WERI-Rb-1 (cell line): ENCODE data around the gene NCK2.

Experiments used
- DNase-seq: peaks from one replicate; pipeline ENCODE4 v3.0.0-alpha.2; 2020
- H3K27ac ChIP-seq: fragments of 250-450 bp; sonication (Bioruptor Pico); 2 replicates; pipeline ENCODE4 v1.5.1; 2020; ENCODE audit warnings: mild to moderate bottlenecking, moderate library complexity
- H3K27me3 ChIP-seq: fragments of 250-450 bp; sonication (Bioruptor Pico); 2 replicates; pipeline ENCODE4 v1.5.1; 2021; ENCODE audit warnings: mild to moderate bottlenecking, low read depth, moderate library complexity; ENCODE audit not compliant: insufficient read depth, severe bottlenecking
- H3K36me3 ChIP-seq: fragments of 250-450 bp; sonication (Bioruptor Pico); 2 replicates; pipeline ENCODE4 v1.5.1; 2020; ENCODE audit warnings: mild to moderate bottlenecking, moderate library complexity
- H3K4me3 ChIP-seq: 2 replicates; pipeline ENCODE4 v1.5.1; 2011; ENCODE audit warnings: low read depth, mild to moderate bottlenecking, control low read depth, low read length
- H3K9me3 ChIP-seq: fragments of 250-450 bp; sonication (Bioruptor Pico); 2 replicates; pipeline ENCODE4 v1.5.1; 2021; ENCODE audit warnings: mild to moderate bottlenecking, moderate library complexity; ENCODE audit not compliant: severe bottlenecking
- TF ChIP-seq, protein P1 (sequence below): IDR thresholded peaks from 2 replicates; pipeline ENCODE4 v1.5.1; 2011; ENCODE audit warnings: low read depth, mild to moderate bottlenecking, control low read depth, inconsistent platforms, low read length

Gene NCK2

DNA sequence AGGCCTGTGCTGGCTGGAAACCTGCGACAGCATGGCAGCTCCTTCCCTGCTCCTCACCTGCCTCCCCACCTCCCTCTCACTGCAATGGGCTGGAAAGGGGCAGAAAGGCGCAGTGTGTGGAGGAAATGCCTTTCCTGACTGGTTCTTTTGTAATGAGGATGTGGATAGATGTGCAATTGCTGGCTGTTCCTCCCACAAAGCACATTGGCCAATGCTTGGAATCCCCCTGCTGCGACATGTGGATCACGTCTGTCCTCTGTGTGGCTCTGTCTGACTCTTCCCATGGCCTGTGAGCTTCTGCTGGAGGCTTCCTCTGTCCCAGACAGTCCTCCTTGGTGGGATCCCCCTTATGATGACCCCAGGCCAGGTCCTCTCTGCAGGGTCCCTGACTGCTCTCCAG lies 172.5 kb downstream of the NCK2 start:
- Histone ChIP-seq H3K9me3 (peaks cover 11% of the 10 kb centered on the region), H3K27ac (no peak overlapping the region), H3K27me3 (no peaks in the 10 kb centered on the region), H3K4me3 (no peak overlapping the region), H3K36me3 (no peaks in the 10 kb centered on the region)
- TF ChIP-seq, protein P1, sequence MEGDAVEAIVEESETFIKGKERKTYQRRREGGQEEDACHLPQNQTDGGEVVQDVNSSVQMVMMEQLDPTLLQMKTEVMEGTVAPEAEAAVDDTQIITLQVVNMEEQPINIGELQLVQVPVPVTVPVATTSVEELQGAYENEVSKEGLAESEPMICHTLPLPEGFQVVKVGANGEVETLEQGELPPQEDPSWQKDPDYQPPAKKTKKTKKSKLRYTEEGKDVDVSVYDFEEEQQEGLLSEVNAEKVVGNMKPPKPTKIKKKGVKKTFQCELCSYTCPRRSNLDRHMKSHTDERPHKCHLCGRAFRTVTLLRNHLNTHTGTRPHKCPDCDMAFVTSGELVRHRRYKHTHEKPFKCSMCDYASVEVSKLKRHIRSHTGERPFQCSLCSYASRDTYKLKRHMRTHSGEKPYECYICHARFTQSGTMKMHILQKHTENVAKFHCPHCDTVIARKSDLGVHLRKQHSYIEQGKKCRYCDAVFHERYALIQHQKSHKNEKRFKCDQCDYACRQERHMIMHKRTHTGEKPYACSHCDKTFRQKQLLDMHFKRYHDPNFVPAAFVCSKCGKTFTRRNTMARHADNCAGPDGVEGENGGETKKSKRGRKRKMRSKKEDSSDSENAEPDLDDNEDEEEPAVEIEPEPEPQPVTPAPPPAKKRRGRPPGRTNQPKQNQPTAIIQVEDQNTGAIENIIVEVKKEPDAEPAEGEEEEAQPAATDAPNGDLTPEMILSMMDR = no peak
- no peak for DNase-seq

DNA sequence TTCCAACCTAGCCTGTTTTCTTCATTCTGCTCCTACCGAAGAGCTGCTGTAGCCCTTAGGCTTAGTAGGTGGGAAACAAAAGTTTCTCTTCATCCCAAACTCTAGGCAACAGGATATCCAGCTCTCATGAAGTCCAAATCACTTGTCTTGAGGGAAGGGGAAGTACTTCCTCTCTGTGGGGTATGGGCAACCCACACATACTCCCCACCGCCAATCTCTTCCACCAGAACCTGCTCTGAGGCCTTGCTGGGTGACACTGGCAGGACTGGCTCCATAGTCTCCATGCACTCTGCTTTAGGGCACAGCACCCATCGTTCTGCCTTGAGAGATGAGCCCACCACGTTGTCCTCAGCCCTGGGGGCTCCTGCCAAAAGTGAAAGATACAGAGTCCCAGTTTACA lies 173.0 kb downstream of the NCK2 start:
- Histone ChIP-seq H3K27me3 (no peaks in the 10 kb centered on the region), H3K36me3 (no peaks in the 10 kb centered on the region), H3K4me3 (no peak overlapping the region), H3K9me3 (peaks cover 11% of the 10 kb centered on the region), H3K27ac (no peak overlapping the region)
- TF ChIP-seq, protein P1 = no peak
- DNase-seq = no peak

DNA sequence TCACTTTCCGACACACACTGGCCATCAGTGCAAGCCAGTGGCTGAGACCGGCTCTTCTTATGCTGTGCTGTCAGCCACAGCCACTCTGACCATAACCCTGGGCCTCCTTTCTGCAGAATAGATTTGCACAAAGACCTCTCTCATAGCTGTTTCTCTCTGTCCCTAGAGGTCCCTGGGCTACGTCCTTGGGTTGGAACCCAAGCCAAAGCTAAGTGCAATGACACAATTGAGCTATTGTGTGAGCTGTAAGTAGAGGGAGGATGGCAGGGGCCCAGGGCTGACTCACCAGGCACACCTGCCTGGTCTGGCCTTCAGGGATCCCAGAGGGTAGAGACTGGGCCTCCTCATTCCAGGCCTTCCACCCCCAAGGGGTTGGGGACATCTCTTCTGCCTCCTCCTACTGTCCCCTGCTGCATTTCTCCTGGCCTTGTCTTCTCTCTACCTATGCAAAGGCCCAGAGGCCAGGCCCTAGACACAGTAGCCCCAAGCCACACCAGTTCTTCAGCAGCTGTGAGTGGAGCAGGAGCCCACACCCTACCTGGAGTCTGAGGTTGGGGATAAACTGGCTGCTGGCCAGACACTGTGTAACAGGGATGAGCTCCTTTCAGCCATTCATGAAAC lies 174.6 kb downstream of the NCK2 start:
- Histone ChIP-seq H3K4me3 (no peak overlapping the region), H3K27ac (no peak overlapping the region), H3K9me3 (peaks cover 11% of the 10 kb centered on the region), H3K36me3 (no peaks in the 10 kb centered on the region), H3K27me3 (no peaks in the 10 kb centered on the region)
- no peak for DNase-seq
- TF ChIP-seq, protein P1 = no peak

DNA sequence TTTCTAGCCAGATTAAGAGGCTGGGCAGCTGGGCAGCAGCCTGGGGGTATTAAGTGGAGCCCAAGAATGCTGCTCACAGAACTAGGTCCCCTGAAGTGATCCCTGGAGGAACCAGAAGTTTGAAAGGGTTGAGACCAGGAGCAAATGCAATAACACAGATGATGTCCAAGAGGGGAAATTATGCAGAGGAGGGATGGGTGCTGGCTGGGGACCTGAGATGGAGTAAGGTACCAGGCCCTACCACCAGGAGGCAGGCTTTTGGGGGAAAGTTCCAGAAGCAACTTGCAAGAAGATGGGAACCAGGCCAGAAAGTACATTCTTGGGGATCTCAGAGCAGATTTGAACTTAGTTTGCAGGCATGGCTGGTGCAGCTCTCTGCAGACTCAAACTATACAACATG lies 175.1 kb downstream of the NCK2 start:
- H3K27ac ChIP-seq = no peak overlapping the region
- H3K27me3 ChIP-seq = no peaks in the 10 kb centered on the region
- peak; percentile 29 for DNase-seq
- no peak overlapping the region for H3K4me3 ChIP-seq
- TF ChIP-seq, protein P1 = peak; percentile 68
- H3K36me3 ChIP-seq = no peaks in the 10 kb centered on the region
- H3K9me3 ChIP-seq = peaks cover 7% of the 10 kb centered on the region

GRCh38 chr2:105924271-105924670 lies 179.6 kb downstream of the NCK2 start:
- TF ChIP-seq, protein P1 = no peak
- H3K9me3 ChIP-seq = no peaks in the 10 kb centered on the region
- H3K36me3 ChIP-seq = no peaks in the 10 kb centered on the region
- no peak for DNase-seq
- no peak overlapping the region for H3K27ac ChIP-seq
- no peaks in the 10 kb centered on the region for H3K27me3 ChIP-seq
- H3K4me3 ChIP-seq = no peak overlapping the region

GRCh38 chr2:105924932-105925331 lies 180.2 kb downstream of the NCK2 start:
- DNase-seq = no peak
- Histone ChIP-seq H3K27me3 (no peaks in the 10 kb centered on the region), H3K4me3 (no peak overlapping the region), H3K36me3 (no peaks in the 10 kb centered on the region), H3K9me3 (no peaks in the 10 kb centered on the region), H3K27ac (no peak overlapping the region)
- TF ChIP-seq, protein P1 = no peak
